ENCODE results near the gene MRGPRX1.
"Not testable (repeated sequence)": the region's sequence is repeated elsewhere in the genome, so short reads cannot be mapped to it uniquely, and the experiment has no call there.

The MRGPRX1 gene

DNA sequence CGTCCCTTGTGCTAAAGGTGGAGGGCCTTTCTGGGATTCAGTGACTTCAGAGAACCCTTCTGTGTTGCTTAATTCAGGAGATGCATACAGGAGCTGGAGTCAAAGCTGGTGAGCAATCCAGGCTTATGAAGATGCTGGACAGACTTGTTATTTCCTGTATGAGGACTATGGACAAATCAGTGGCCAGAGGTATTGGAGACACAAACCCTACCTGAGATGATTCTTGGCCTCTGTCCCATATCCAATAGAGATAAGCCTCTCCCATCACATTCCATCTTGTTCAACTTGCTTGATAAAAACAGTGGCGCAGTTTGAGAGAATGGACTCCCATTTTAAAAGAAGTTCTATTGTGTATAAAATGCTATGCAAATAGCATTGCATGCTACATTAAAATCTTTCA, at the start of gene MRGPRX1:
MRGPRX1 (minus strand) TSS at position 101 of the 400 bp plus-strand sequence. CDS start 4,630 bp downstream, outside the sequence.
- no peak for DNase-seq

DNA sequence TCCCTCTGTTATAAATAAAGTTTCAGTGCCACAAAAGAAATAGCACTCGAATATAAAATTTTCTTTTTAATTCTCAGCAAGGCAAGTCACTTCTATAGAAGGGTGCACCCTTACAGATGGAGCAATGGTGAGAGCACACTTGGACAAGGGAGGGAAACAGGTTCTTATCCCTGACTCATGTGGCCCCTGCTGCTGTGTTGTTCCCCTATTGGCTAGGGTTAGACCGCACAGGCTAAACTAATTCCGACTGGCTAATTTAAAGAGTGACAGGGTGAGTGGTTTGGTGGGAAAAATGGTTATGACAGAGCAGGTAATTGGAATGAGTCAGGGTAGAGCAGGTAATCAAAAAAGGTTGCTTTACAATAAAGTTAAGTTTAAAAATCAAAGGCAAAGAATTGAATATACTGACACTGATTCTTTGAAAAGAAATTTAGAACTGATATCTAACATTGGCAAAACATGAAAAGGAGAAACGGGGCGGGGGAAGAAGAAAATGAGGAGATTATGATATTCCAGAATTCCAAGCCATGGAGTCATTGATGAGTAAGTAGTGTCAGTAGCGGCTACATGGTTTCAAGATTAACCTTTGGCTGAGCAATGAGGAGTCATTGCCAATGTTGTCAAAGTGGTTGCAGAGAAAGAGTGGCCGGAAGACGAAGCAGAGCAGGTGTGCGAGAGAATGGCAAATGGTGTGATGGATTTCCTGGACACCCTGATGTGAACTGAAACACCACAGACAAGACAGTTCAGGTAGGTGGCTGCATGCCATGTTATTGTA, 48.4 kb upstream of the MRGPRX1 start:
- DNase-seq, result no peak

GRCh38 chr11:18986744-18987143, 47.5 kb upstream of the MRGPRX1 start:
- DNase-seq, result no peak

DNA sequence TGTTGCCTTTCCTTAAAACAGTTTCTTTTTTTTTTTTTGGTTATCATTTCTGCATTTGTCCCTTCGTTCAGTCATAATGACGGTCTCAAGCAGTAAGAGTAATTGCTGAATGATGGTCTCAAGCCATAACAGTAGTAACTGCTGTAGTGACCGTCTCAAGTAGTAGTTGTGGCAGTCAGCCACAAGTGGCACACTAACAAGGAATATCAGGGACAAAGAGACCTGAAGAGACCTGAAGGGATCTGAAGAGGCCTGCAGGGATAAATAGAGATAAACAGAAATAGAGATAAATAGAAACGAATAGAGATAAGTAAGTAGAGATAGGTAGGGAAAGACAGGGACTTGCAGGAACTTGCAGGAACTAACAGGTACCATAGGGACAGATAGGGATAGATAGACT, 42.7 kb upstream of the MRGPRX1 start:
- no peak for DNase-seq

DNA sequence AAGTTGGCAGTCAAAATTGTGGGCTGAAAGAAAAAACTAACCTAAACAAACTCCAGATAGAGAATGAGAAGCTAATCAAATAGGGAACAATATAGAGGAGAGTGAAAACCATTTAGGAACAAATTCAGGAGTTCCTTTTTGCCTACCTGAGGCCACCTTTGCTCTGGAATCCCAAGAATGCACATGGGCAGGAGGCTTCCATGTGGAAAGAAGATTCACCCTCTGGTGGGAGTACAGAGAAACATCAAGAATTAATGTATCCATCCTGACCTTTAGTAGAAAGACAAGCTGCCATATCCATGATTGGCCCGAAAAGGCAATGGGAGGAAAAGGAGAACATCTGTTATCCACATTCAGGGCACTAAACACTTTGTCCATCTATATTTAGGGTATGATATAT, 35.0 kb upstream of the MRGPRX1 start:
- DNase-seq, result no peak

GRCh38 chr11:18972336-18972735, 33.1 kb upstream of the MRGPRX1 start:
- DNase-seq, result no peak

- DNase-seq, result no peak
These were observed 30.5 kb upstream of the MRGPRX1 start for GRCh38 chr11:18969720-18970119.

GRCh38 chr11:18958221-18958910, 19.2 kb upstream of the MRGPRX1 start:
- DNase-seq, result no peak

GRCh38 chr11:18956630-18957029, 17.4 kb upstream of the MRGPRX1 start:
- DNase-seq, result no peak

DNA sequence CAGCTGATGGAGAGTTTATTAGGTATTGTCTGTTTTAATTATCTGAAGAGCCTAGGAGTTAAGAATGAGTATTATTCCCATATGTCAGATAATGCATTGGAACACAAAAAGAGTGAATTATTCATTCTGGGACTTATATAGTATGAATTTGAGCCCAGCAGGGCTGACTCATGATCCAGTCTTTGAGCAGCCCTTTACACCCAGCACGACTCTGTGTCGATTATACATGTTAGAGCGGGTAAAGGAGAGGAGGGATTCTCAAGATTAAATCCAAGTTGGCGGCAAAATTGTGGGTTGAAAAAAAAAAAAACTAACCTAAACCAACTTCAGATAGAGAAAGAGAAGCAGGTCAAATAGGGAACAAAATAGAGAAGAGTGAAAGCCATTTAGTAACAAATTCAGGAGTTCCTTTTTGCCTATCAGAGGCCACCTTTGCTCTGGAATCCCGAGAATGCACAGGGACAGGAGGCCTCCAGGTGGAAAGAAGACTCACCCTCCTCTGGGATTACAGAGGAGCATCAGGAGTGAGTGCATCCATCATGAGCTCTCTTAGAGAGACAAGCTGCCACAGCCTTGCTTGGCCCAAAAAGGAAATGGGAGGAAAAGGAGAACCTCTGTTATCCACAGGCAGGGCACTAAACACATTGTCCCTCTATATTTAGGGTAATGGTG, 3.1 kb downstream of the MRGPRX1 start:
- no peak for DNase-seq

DNA sequence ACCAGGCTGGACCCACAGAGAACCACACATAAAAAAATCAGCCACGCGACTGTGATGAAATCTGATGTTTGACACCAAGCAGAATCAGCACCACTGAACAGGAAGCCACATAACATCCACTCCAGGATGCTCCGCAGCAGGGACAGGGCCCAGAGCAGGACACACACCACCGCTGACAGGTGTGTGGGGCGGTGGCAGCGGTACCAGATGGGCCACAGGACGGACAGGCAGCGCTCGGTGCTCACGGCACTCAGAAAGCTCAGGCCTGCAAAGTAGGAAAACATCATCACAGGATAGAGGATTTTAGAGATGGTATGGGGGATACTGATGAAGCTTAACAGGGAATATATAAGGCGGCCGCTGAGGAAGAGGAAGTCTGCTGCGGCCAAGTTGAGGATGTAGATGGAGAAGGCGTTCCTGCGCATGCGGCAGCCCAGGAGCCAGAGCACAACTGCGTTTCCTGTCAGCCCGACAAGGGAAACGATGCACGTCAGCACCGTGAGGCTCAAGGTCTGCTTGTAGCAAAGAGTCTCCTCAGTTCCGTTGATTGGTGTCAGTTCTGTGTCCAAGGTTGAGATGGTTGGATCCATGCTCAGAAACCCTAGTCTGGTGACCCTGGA, 4.9 kb downstream of the MRGPRX1 start:
- DNase-seq, result no peak

DNA sequence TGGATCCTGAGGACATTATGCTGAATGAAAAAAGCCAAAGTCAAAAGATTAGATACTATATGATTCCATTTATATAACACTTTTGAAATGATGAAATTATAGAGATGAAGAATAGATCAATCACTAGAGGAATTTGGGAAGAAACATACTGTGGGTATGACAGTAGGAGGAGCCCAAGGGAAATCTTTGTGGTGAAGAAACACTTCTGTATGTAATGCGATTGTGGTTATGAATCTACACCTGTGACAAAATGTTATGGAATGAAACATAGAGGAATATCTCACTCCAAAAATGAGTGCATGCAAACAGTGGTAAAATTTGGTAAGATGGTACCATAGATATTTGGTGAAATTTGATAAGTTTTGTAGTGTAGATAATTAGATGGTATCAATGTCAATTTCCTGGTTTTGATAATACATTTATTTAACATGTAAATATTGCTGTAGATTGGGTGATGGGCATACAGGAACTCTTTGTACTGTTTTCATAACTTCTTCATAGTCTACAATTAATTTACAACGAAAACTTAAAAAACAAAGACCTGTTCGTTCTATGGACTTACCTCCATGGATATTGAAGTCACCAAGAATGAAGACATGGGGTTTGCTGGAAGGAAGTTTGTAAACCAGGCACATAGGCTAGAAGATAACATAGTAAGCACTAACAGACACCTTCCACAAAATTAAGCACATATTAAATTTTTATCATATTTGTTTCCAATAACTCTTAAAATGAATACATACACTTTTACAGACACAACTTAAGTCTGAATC, 11.5 kb downstream of the MRGPRX1 start:
- no peak for DNase-seq

DNA sequence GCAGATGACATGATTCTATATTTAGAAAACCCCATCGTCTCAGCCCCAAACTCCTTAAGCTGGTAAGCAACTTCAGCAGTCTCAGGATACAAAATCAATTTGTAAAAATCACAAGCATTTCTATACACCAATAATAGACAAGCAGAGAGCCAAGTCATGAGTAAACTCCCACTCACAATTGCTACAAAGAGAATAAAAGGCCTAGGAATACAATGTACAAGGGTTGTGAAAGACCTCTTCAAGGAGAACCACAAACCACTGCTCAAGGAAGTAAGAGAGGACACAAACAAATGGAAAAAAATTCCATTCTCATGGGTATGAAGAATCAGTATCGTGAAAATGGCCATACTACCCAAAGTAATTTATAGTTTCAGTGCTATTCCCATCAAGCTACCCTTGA, 13.8 kb downstream of the MRGPRX1 start:
- not testable (repeated sequence) for DNase-seq

GRCh38 chr11:18912883-18913282, 26.3 kb downstream of the MRGPRX1 start:
- no peak for DNase-seq

DNA sequence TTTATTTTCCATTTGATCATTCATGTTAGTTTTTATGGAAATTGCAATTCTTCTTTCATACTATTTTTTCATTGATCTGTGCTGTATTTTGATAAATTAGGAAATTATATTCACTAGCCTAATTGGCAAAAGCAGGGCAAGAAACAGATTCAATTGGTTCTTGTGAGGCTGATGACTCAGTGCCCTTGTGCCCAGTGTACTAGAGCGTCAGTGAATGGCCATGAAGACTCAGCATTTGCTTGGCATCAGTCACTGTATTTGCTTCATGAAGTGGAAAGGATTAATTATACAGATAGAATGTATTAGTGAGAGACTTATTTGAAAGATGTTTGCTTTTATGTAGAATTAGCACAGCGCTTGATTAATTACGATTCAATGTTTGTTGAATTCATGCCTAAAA, 31.8 kb downstream of the MRGPRX1 start:
- no peak for DNase-seq

GRCh38 chr11:18900637-18901036, 38.6 kb downstream of the MRGPRX1 start:
- not testable (repeated sequence) for DNase-seq

DNA sequence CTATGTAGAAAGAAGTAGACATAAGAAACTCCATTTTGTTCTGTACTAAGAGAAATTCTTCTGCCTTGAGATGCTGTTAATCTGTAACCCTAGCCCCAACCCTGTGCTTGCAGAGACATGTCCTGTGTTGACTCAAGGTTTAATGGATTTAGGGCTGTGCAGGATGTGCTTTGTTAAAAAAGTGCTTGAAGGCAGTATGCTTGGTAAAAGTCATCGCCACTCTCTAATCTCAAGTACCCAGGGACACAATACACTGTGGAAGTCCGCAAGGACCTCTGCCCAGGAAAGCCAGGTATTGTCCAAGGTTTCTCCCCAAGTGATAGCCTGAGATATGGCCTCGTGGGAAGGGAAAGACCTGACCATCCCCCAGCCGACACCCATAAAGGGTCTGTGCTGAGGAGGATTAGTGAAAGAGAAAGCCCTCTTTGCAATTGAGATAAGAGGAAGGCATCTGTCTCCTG, 39.0 kb downstream of the MRGPRX1 start:
- DNase-seq, result not testable (repeated sequence)

DNA sequence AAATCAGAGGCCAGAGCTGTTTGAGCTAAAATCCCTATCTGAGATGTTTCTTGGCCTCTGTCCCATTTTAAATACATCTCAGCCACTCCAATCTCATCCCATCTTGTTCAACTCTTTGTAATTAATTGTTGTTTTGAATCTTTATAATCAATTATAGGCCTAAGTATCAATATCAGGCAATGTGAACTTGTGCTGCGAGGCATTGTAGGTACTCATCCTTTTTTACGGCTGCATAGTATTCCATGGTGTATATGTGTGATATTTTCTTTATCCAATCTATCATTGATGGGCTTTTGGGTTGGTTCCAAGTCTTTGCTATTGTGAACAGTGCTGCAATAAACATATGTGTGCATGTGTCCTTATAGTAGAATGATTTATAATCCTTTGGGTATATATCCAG, 47.5 kb downstream of the MRGPRX1 start:
- not testable (repeated sequence) for DNase-seq

GRCh38 chr11:18890615-18891014, 48.6 kb downstream of the MRGPRX1 start:
- no peak for DNase-seq
